HepG2 (cell line): ENCODE measurements around the gene ANKS3. TPM values are rescaled to one million over a fixed set of nuclear protein-coding genes. Genes with fewer than 3 reads are reported as not detected.
A peak's percentile ranks its signal among the peaks of the same experiment; 100 is the strongest.

Source experiments
- ATAC-seq: fragments of 200-7000 bp; cut with Tn5 transposase; 3 replicates; pipeline ENCODE4 v1.9.1; 2020; ENCODE audit warnings: mild to moderate bottlenecking, moderate library complexity
- BruUV-seq: library from RNA; stranded (reverse); fragments of 400-500 nt; replicated peaks from 2 replicates; lab custom pipeline; 2021; lab: Mats Ljungman, UMichigan
- CTCF ChIA-PET: fragments of 300-600 bp; formaldehyde crosslinking; extraction: SDS; loops from one replicate; lab custom pipeline; 2021; ENCODE audit warnings: low total read pairs, inconsistent platforms, low intra/inter-chr PET ratio; lab: Yijun Ruan, JAX
- POLR2A ChIA-PET: fragments of 350-600 bp; sonication (Branson Sonifier 250); formaldehyde crosslinking; loops from one replicate; lab custom pipeline; 2020; ENCODE audit warnings: antibody characterized with exemption, inconsistent platforms; lab: Yijun Ruan, JAX
- DNase-seq: peaks from one replicate; pipeline ENCODE4 v3.0.0-alpha.2; 2015; ENCODE audit warnings: low spot score
- FAIRE-seq: peaks from 3 replicates; lab custom pipeline; 2011; peaks lifted over from hg19 to GRCh38; lab: Jason Lieb, UNC
- H2AFZ ChIP-seq: one replicate; pipeline ENCODE4 v1.6.1; 2011; ENCODE audit warnings: low read length, inconsistent platforms
- H3K27ac ChIP-seq: fragments of 300-600 bp; 3 replicates; pipeline ENCODE4 v1.8.0; 2011; ENCODE audit warnings: mixed run types, mild to moderate bottlenecking, mixed read lengths, low read length, inconsistent platforms; ENCODE audit not compliant: insufficient read depth; ENCODE audit errors: extremely low read length
- H3K27me3 ChIP-seq, 2 experiments: fragments of 200-600 bp in 1 of 2; 2 replicates in 1 of 2; 3 replicates in 1 of 2; pipeline versions ENCODE4 v1.6.0 to v1.8.0; 2011; ENCODE audit warnings: low read length in 2 of 2, mild to moderate bottlenecking in 2 of 2, moderate library complexity in 2 of 2, inconsistent platforms in 1 of 2; ENCODE audit not compliant: insufficient read depth in 2 of 2, control insufficient read depth in 1 of 2
- H3K36me3 ChIP-seq, 2 experiments: fragments of 200-600 bp in 1 of 2; replicated peaks in 1 of 2; 2 replicates in 1 of 2; 3 replicates in 1 of 2; pipeline versions ENCODE4 v1.5.1 to v1.8.0; 2011; ENCODE audit warnings: low read length in 2 of 2, inconsistent platforms in 1 of 2; ENCODE audit not compliant: insufficient read depth in 2 of 2, control insufficient read depth in 1 of 2
- H3K4me1 ChIP-seq: 2 replicates; pipeline ENCODE4 v1.5.1; 2012; ENCODE audit warnings: low read length, inconsistent platforms; ENCODE audit not compliant: insufficient read depth
- H3K4me2 ChIP-seq: 2 replicates; pipeline ENCODE4 v1.6.0; 2011; ENCODE audit warnings: low read depth, low read length, inconsistent platforms
- H3K4me3 ChIP-seq, 3 experiments: fragments of 200-600 bp in 1 of 3; sonication (generic), shearing (Covaris generic) in 1 of 3; replicated peaks in 1 of 3; 2 replicates each; pipeline ENCODE4 v1.5.1; 2011 to 2016; ENCODE audit warnings: low read length in 3 of 3, inconsistent platforms in 2 of 3, low read depth in 2 of 3, mild to moderate bottlenecking in 2 of 3, control low read depth in 1 of 3, mixed read lengths in 1 of 3; ENCODE audit not compliant: insufficient read depth in 1 of 3
- H3K79me2 ChIP-seq: one replicate; pipeline ENCODE4 v1.6.1; 2011; ENCODE audit warnings: low read length, inconsistent platforms; ENCODE audit not compliant: insufficient read depth
- H3K9ac ChIP-seq: 2 replicates; pipeline ENCODE4 v1.6.0; 2011; ENCODE audit warnings: mild to moderate bottlenecking, low read depth, low read length, inconsistent platforms; ENCODE audit not compliant: insufficient read depth
- H3K9me3 ChIP-seq: 2 replicates; pipeline ENCODE4 v1.5.1; 2012; ENCODE audit warnings: mild to moderate bottlenecking, low read length
- H4K20me1 ChIP-seq: 2 replicates; pipeline ENCODE4 v1.6.0; 2011; ENCODE audit warnings: inconsistent platforms, mild to moderate bottlenecking, low read length, moderate library complexity; ENCODE audit not compliant: insufficient read depth
- FOSL1 ChIP-seq: sonication (generic); formaldehyde crosslinking; IDR thresholded peaks from 2 replicates; pipeline ENCODE4 v1.9.0; 2021; ENCODE audit warnings: missing genetic modification reagents, borderline replicate concordance
- KLF16 ChIP-seq, 2 experiments: sonication (generic) in 1 of 2; formaldehyde crosslinking in 1 of 2; IDR thresholded peaks; 2 replicates each; pipeline versions ENCODE4 v1.6.1 to v1.8.0; 2016 to 2023; ENCODE audit warnings: missing genetic modification reagents in 2 of 2, missing compliant biosample characterization in 1 of 2
- MAF1 ChIP-seq: sonication (generic); formaldehyde crosslinking; IDR thresholded peaks from 2 replicates; pipeline ENCODE4 v1.5.0; 2020; ENCODE audit warnings: missing genetic modification reagents, borderline replicate concordance
- MIER2 ChIP-seq: IDR thresholded peaks from 2 replicates; pipeline ENCODE4 v1.6.1; 2016; ENCODE audit warnings: missing biosample characterization, missing genetic modification reagents
- PAF1 ChIP-seq: IDR thresholded peaks from 2 replicates; pipeline ENCODE4 v1.6.1; 2016; ENCODE audit warnings: missing genetic modification reagents, missing compliant biosample characterization
- PRMT3 ChIP-seq: sonication (generic); formaldehyde crosslinking; IDR thresholded peaks from 2 replicates; pipeline ENCODE4 v1.8.1; 2022; ENCODE audit warnings: low read depth, mild to moderate bottlenecking, moderate library complexity, missing genetic modification reagents, borderline replicate concordance
- SRY ChIP-seq: sonication (generic); formaldehyde crosslinking; IDR thresholded peaks from 2 replicates; pipeline ENCODE4 v1.8.0; 2022; ENCODE audit warnings: mild to moderate bottlenecking, missing genetic modification reagents
- TOE1 ChIP-seq: sonication (generic); formaldehyde crosslinking; IDR thresholded peaks from 2 replicates; pipeline ENCODE4 v1.4.0; 2020; ENCODE audit warnings: mild to moderate bottlenecking, missing genetic modification reagents
- ZNF234 ChIP-seq: sonication (generic); formaldehyde crosslinking; conservative IDR thresholded peaks from 2 replicates; pipeline ENCODE4 v1.5.1; 2020; ENCODE audit warnings: mild to moderate bottlenecking, missing genetic modification reagents
- ZNF768 ChIP-seq: sonication (generic); formaldehyde crosslinking; IDR thresholded peaks from 2 replicates; pipeline ENCODE4 v1.4.0; 2020; ENCODE audit warnings: missing genetic modification reagents
- ZNF839 ChIP-seq: sonication (generic); formaldehyde crosslinking; IDR thresholded peaks from 2 replicates; pipeline ENCODE4 v1.4.0; 2020; ENCODE audit warnings: missing genetic modification reagents, mild to moderate bottlenecking, borderline replicate concordance
- WGBS: methylation state at CpG from one replicate; pipeline ENCODE4 v1.1.6; 2017; ENCODE audit warnings: low lambda C conversion rate; 5-methylcytosine and 5-hydroxymethylcytosine counted together
- in situ Hi-C: cut with HindIII; loops from 2 replicates; pipeline ENCODE4 v1.10.0; 2017; ENCODE audit warnings: low pct_unique_long_range_greater_than_20kb; ENCODE audit not compliant: extremely low pct_ligation_motif_present
- intact Hi-C: fragments of 100-400 bp; cut with micrococcal nuclease; formaldehyde crosslinking; loops from one replicate; pipeline ENCODE4 v1.10.0; 2022; ENCODE audit not compliant: unreplicated experiment
- polyA plus RNA-seq, 8 experiments: library from polyadenylated mRNA; depleted of rRNA in 3 of 8; stranded (reverse) in 7 of 8; unstranded in 1 of 8; fragments of >200 nt; fragmentation: Illumina TruSeq in 4 of 8; extraction: Trizol in 4 of 8; gene quantifications; 2 replicates each; pipeline versions ENCODE4 v1.2.1 to v1.2.3, GENCODE V29; 2011 to 2016; ENCODE audit warnings: low read depth in 4 of 8, missing spikeins in 1 of 8, mixed read lengths in 1 of 8; ENCODE audit not compliant: insufficient read depth in 1 of 8
- total RNA-seq, 5 experiments: library from RNA; depleted of rRNA; stranded (reverse); fragments of >200 nt; fragmentation: Illumina TruSeq; extraction: Trizol; gene quantifications; 2 replicates each; pipeline ENCODE4 v1.2.3, GENCODE V29; 2016; ENCODE audit warnings: low read depth in 1 of 5
- TF ChIP-seq, protein P1 (sequence below): sonication (generic); formaldehyde crosslinking; IDR thresholded peaks from 2 replicates; pipeline ENCODE4 v1.4.0; 2020; ENCODE audit warnings: missing genetic modification reagents
- TF ChIP-seq, protein P2 (sequence below): sonication (generic); formaldehyde crosslinking; IDR thresholded peaks from 2 replicates; pipeline ENCODE4 v1.8.0; 2023; ENCODE audit warnings: mild to moderate bottlenecking, missing genetic modification reagents
- TF ChIP-seq, protein P3 (sequence below): sonication (generic); formaldehyde crosslinking; IDR thresholded peaks from 2 replicates; pipeline ENCODE4 v1.4.0; 2020; ENCODE audit warnings: missing genetic modification reagents

The ANKS3 gene
- total and polyA plus RNA-seq, 2 of the 13 experiments (the other 11 are each of a cell fraction or from before 2014, with no cell fraction given): 11.4 to 15.9 TPM

DNA sequence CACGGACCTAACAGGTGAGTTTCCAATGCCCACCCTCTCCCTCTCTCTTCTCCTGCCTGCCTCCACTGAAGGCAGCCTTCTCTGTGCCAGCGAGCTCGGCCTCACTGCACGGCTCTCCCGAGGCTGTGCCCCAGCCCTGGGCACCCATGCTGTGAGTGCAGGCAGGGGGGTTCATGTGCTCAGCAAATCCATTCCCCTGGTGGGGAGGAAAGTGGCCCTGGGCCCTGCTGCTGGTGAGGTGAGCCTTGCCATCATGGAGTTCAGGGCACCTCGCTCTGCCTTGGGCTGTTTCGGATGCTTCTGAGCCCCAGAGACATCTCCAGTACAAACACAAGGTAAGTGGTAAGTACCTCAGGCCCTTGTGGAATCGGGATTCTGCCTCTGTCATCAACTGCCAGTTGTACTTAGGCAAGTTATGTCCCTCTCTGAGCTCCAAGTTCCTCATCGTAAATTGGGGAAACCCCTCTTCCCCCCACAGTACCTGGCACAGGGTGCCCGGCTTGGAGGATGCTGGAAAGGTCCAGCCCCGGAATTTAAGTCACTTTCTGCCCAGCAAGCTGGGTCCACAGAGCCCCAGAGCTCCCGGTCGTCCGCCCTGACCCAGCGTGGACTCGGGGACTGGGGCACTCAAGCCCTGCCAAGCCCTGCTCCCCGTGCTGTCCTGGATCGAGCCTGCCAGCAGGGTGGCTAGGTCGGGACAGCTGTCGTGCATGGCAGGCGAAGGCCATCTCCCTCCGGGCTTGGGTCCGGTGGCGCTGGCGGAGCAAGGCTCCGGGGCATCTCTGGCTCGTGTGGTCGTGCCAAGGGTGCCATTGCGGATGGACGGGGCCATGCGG lies 41.4 kb downstream of the ANKS3 start:
- FAIRE-seq (no peak), ATAC-seq (peak; percentile 23), DNase-seq (no peak)
- intact Hi-C loops: no loop called here
- in situ Hi-C loops: no loop called here
- 40% methylated on average over 16 of the region's 31 CpGs for WGBS
- Histone ChIP-seq H3K36me3 (peaks cover 8 to 20% of the 10 kb centered on the region in 2 experiments), H3K4me2 (peak overlapping the region; percentile 98), H3K9ac (peak overlapping the region; percentile 70), H4K20me1 (no peaks in the 10 kb centered on the region), H3K27me3 (no peaks in the 10 kb centered on the region), H3K79me2 (peaks cover 3% of the 10 kb centered on the region), H3K27ac (peak overlapping the region; percentile 43), H3K9me3 (no peaks in the 10 kb centered on the region), H2AFZ (no peak overlapping the region), H3K4me1 (peaks cover 32% of the 10 kb centered on the region), H3K4me3 (peak overlapping the region; percentile 57 to 96 (median 62); a peak in 5 of 6 replicates)
- POLR2A ChIA-PET: interaction anchor here (1.4 to 2.1 kb wide), 3 partner anchors 10 to 74 kb away, joined by 3 to 8 read pairs (median 6); partner anchors contain the start of genes ANKS3 and DNAAF8
- BruUV-seq: TSS peak; percentile 48
- CTCF ChIA-PET: no interaction called here
- TF ChIP-seq ZNF839 (0 out of 2 replicates have a peak, but pooled peaks have one; percentile 38), KLF16 (CRISPR knock-in tag; IDR thresholded peaks at IDR 0.05) (no peak), MIER2 (CRISPR knock-in tag) (no peak), PRMT3 (CRISPR knock-in tag) (no peak), TOE1 (no peak), ZNF768 (CRISPR knock-in tag) (peak; percentile 14; the same call in 1 of the 2 replicates), ZNF234 (no peak), MAF1 (no peak), FOSL1 (CRISPR knock-in tag) (no peak), PAF1 (peak; percentile 77; the same call in 1 of the 2 replicates), SRY (CRISPR knock-in tag) (no peak)
- TF ChIP-seq, protein P1, sequence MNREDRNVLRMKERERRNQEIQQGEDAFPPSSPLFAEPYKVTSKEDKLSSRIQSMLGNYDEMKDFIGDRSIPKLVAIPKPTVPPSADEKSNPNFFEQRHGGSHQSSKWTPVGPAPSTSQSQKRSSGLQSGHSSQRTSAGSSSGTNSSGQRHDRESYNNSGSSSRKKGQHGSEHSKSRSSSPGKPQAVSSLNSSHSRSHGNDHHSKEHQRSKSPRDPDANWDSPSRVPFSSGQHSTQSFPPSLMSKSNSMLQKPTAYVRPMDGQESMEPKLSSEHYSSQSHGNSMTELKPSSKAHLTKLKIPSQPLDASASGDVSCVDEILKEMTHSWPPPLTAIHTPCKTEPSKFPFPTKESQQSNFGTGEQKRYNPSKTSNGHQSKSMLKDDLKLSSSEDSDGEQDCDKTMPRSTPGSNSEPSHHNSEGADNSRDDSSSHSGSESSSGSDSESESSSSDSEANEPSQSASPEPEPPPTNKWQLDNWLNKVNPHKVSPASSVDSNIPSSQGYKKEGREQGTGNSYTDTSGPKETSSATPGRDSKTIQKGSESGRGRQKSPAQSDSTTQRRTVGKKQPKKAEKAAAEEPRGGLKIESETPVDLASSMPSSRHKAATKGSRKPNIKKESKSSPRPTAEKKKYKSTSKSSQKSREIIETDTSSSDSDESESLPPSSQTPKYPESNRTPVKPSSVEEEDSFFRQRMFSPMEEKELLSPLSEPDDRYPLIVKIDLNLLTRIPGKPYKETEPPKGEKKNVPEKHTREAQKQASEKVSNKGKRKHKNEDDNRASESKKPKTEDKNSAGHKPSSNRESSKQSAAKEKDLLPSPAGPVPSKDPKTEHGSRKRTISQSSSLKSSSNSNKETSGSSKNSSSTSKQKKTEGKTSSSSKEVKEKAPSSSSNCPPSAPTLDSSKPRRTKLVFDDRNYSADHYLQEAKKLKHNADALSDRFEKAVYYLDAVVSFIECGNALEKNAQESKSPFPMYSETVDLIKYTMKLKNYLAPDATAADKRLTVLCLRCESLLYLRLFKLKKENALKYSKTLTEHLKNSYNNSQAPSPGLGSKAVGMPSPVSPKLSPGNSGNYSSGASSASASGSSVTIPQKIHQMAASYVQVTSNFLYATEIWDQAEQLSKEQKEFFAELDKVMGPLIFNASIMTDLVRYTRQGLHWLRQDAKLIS (CRISPR knock-in tag): no peak
- TF ChIP-seq, protein P2, sequence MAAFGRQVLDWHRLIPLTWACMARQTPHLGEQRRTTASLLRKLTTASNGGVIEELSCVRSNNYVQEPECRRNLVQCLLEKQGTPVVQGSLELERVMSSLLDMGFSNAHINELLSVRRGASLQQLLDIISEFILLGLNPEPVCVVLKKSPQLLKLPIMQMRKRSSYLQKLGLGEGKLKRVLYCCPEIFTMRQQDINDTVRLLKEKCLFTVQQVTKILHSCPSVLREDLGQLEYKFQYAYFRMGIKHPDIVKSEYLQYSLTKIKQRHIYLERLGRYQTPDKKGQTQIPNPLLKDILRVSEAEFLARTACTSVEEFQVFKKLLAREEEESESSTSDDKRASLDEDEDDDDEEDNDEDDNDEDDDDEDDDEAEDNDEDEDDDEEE (CRISPR knock-in tag): no peak
- TF ChIP-seq, protein P3, sequence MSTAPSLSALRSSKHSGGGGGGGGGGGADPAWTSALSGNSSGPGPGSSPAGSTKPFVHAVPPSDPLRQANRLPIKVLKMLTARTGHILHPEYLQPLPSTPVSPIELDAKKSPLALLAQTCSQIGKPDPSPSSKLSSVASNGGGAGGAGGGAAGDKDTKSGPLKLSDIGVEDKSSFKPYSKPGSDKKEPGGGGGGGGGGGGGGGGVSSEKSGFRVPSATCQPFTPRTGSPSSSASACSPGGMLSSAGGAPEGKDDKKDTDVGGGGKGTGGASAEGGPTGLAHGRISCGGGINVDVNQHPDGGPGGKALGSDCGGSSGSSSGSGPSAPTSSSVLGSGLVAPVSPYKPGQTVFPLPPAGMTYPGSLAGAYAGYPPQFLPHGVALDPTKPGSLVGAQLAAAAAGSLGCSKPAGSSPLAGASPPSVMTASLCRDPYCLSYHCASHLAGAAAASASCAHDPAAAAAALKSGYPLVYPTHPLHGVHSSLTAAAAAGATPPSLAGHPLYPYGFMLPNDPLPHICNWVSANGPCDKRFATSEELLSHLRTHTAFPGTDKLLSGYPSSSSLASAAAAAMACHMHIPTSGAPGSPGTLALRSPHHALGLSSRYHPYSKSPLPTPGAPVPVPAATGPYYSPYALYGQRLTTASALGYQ (CRISPR knock-in tag): 0 out of 2 replicates have a peak, but pooled peaks have one; percentile 7
